SK-N-MC (cell line): ENCODE data around the gene ZCCHC2.

Source experiments
- EZH2 ChIP-seq: fragments of 200-600 bp; sonication (generic); IDR thresholded peaks from one replicate; pipeline ENCODE4 v1.6.1; 2017; ENCODE audit warnings: antibody characterized with exemption
- POLR2AphosphoS5 ChIP-seq: IDR thresholded peaks from 2 replicates; pipeline ENCODE4 v1.6.1; 2012; ENCODE audit warnings: mild to moderate bottlenecking, low read depth, low read length, borderline replicate concordance

- no peak for TF ChIP-seq POLR2AphosphoS5
- TF ChIP-seq EZH2: no peak
Observed at GRCh38 chr18:62612776-62613175, 90.0 kb downstream of the ZCCHC2 start.
